Vagina (tissue), 2 donors: ENCODE data around the gene CSF3R. TPM values are rescaled to one million over a fixed set of nuclear protein-coding genes. Genes with fewer than 3 reads are reported as not detected.
A peak's percentile ranks its signal among the peaks of the same experiment; 100 is the strongest.

Experiments
- DNase-seq, 2 donors: peaks; one replicate each; pipeline ENCODE4 v3.0.0-alpha.2; 2017; ENCODE audit errors: extremely low spot score in 2 of 2
- H3K27ac ChIP-seq: fragments of 200-600 bp; sonication (generic); one replicate; pipeline ENCODE4 v1.5.1; 2019
- H3K27me3 ChIP-seq: fragments of 200-600 bp; sonication (generic); one replicate; pipeline ENCODE4 v1.5.1; 2019
- H3K36me3 ChIP-seq, 2 donors: fragments of 200-600 bp; sonication (generic); one replicate each; pipeline ENCODE4 v1.5.1; 2017 to 2019
- H3K4me1 ChIP-seq: fragments of 200-600 bp; sonication (generic); one replicate; pipeline ENCODE4 v1.5.1; 2019
- H3K4me3 ChIP-seq, 2 donors: fragments of 200-600 bp; sonication (generic); 1 replicate in 1 of 2; 2 replicates in 1 of 2; pipeline ENCODE4 v1.5.1; 2016 to 2019
- H3K9me3 ChIP-seq: fragments of 200-600 bp; sonication (generic); one replicate; pipeline ENCODE4 v1.5.1; 2019
- CTCF ChIP-seq, 3 experiments: fragments of 450-650 bp in 2 of 3; fragments of 200-600 bp in 1 of 3; sonication (generic) in 1 of 3; IDR thresholded peaks; one replicate each; pipeline ENCODE4 v1.5.1; 2017 to 2019; ENCODE audit warnings: antibody characterized with exemption in 3 of 3, mild to moderate bottlenecking in 2 of 3, moderate library complexity in 2 of 3
- POLR2A ChIP-seq, 2 donors: fragments of 450-650 bp; IDR thresholded peaks; one replicate each; pipeline ENCODE4 v1.6.1; 2017; ENCODE audit warnings: antibody characterized with exemption in 2 of 2, mild to moderate bottlenecking in 2 of 2, moderate library complexity in 2 of 2
- POLR2AphosphoS5 ChIP-seq, 2 donors: sonication (generic); formaldehyde crosslinking; IDR thresholded peaks; one replicate each; pipeline ENCODE4 v1.9.0; 2017; ENCODE audit warnings: antibody characterized with exemption in 2 of 2, mild to moderate bottlenecking in 2 of 2, low read depth in 1 of 2; ENCODE audit not compliant: insufficient read depth in 1 of 2
- intact Hi-C: fragments of 100-400 bp; cut with DNase I; formaldehyde crosslinking; loops from one replicate; pipeline ENCODE4 v1.15.1; 2023
- total RNA-seq: library from RNA; depleted of rRNA; stranded (reverse); fragments of >200 nt; gene quantifications from one replicate; pipeline ENCODE4 v1.2.3, GENCODE V29; 2016

CSF3R gene
- total RNA-seq, 1 donor from 2014 or later: 8.8 TPM

GRCh38 chr1:36440044-36440443 is 42.7 kb downstream of the CSF3R start:
- TF ChIP-seq POLR2AphosphoS5 (IDR thresholded peaks at IDR 0.05; ENCODE audit: insufficient read depth in 1 of 2, low read depth in 1 of 2): no peak
- no peak for TF ChIP-seq POLR2A (IDR thresholded peaks at IDR 0.05)
- no peak for TF ChIP-seq CTCF (IDR thresholded peaks at IDR 0.05)
- no peak for DNase-seq
- no peaks in the 10 kb centered on the region for H3K36me3 ChIP-seq
- intact Hi-C loops: no loop called here
- H3K4me3 ChIP-seq: no peak overlapping the region
- H3K9me3 ChIP-seq: no peaks in the 10 kb centered on the region
- H3K27ac ChIP-seq: no peak overlapping the region
- no peaks in the 10 kb centered on the region for H3K4me1 ChIP-seq
- H3K27me3 ChIP-seq: no peaks in the 10 kb centered on the region

- no peaks in the 10 kb centered on the region for H3K36me3 ChIP-seq
- no peaks in the 10 kb centered on the region for H3K4me1 ChIP-seq
- DNase-seq: no peak
- no peak overlapping the region for H3K27ac ChIP-seq
- H3K9me3 ChIP-seq: no peaks in the 10 kb centered on the region
- TF ChIP-seq POLR2AphosphoS5 (IDR thresholded peaks at IDR 0.05; ENCODE audit: insufficient read depth in 1 of 2, low read depth in 1 of 2) (no peak), CTCF (IDR thresholded peaks at IDR 0.05) (no peak), POLR2A (IDR thresholded peaks at IDR 0.05) (no peak)
- no peaks in the 10 kb centered on the region for H3K27me3 ChIP-seq
- H3K4me3 ChIP-seq: no peak overlapping the region
- intact Hi-C loops: no loop called here
These were observed 44.0 kb downstream of the CSF3R start for GRCh38 chr1:36438715-36439114.

- no peaks in the 10 kb centered on the region for H3K4me1 ChIP-seq
- H3K9me3 ChIP-seq: no peaks in the 10 kb centered on the region
- no peak overlapping the region for H3K4me3 ChIP-seq
- no peak overlapping the region for H3K27ac ChIP-seq
- no peak for DNase-seq
- TF ChIP-seq POLR2AphosphoS5 (IDR thresholded peaks at IDR 0.05; ENCODE audit: insufficient read depth in 1 of 2, low read depth in 1 of 2): peak in 1 of 2 donors; percentile 60
- TF ChIP-seq CTCF (IDR thresholded peaks at IDR 0.05): no peak
- no peak for TF ChIP-seq POLR2A (IDR thresholded peaks at IDR 0.05)
- peaks cover 0 to 6% of the 10 kb centered on the region in 2 donors for H3K36me3 ChIP-seq
- intact Hi-C loops: no loop called here
- H3K27me3 ChIP-seq: no peaks in the 10 kb centered on the region
These were observed 45.9 kb downstream of the CSF3R start for GRCh38 chr1:36436821-36437220.

- H3K27me3 ChIP-seq: no peaks in the 10 kb centered on the region
- H3K4me1 ChIP-seq: no peaks in the 10 kb centered on the region
- TF ChIP-seq POLR2A (IDR thresholded peaks at IDR 0.05): no peak
- TF ChIP-seq CTCF (IDR thresholded peaks at IDR 0.05): no peak
- no peak for TF ChIP-seq POLR2AphosphoS5 (IDR thresholded peaks at IDR 0.05; ENCODE audit: insufficient read depth in 1 of 2, low read depth in 1 of 2)
- DNase-seq: no peak
- no peak overlapping the region for H3K4me3 ChIP-seq
- intact Hi-C loops: no loop called here
- H3K27ac ChIP-seq: no peak overlapping the region
- H3K36me3 ChIP-seq: peaks cover 0 to 9% of the 10 kb centered on the region in 2 donors
- no peaks in the 10 kb centered on the region for H3K9me3 ChIP-seq
These were observed 49.6 kb downstream of the CSF3R start for GRCh38 chr1:36433102-36433501.

- H3K4me3 ChIP-seq: no peak overlapping the region
- H3K9me3 ChIP-seq: no peaks in the 10 kb centered on the region
- peaks cover 0 to 9% of the 10 kb centered on the region in 2 donors for H3K36me3 ChIP-seq
- no peak for DNase-seq
- no peaks in the 10 kb centered on the region for H3K27me3 ChIP-seq
- TF ChIP-seq POLR2AphosphoS5 (IDR thresholded peaks at IDR 0.05; ENCODE audit: insufficient read depth in 1 of 2, low read depth in 1 of 2) (peak in 1 of 2 donors; percentile 15), POLR2A (IDR thresholded peaks at IDR 0.05) (no peak), CTCF (IDR thresholded peaks at IDR 0.05) (no peak)
- no peak overlapping the region for H3K27ac ChIP-seq
- no peaks in the 10 kb centered on the region for H3K4me1 ChIP-seq
- intact Hi-C loops: no loop called here
These were observed 50.1 kb downstream of the CSF3R start for GRCh38 chr1:36432616-36433015.
